GM18505 (cell line): Measurements from ENCODE around the gene PLAU.

Source experiments
- ATAC-seq: cut with Tn5 transposase; IDR thresholded peaks from one replicate; pipeline ENCODE4 v1.9.1; 2021; ENCODE audit not compliant: unreplicated experiment
- POLR2A ChIP-seq: IDR thresholded peaks from 4 replicates; pipeline ENCODE4 v1.6.1; 2011; ENCODE audit warnings: borderline replicate concordance; ENCODE audit not compliant: insufficient read depth, insufficient read length; ENCODE audit errors: extremely low read depth

PLAU gene

GRCh38 chr10:73873142-73873837 lies 37.6 kb upstream of the PLAU start:
- ATAC-seq, result no peak

GRCh38 chr10:73873838-73874215 lies 37.1 kb upstream of the PLAU start:
- TF ChIP-seq POLR2A, result no peak
- no peak for ATAC-seq

More at GRCh38 chr10:73873142-73873837, 37.6 kb upstream of the PLAU start:
- TF ChIP-seq POLR2A, result no peak

GRCh38 chr10:73874267-73875138 lies 36.4 kb upstream of the PLAU start, which contains the start of gene CAMK2G:
CAMK2G (minus strand) TSS chr10:73874555; CDS start chr10:73874461, 94 bp downstream.
- peak; percentile 75 for ATAC-seq
- TF ChIP-seq POLR2A, result peak; percentile 52

GRCh38 chr10:73875139-73875475 lies 35.8 kb upstream of the PLAU start:
- no peak for TF ChIP-seq POLR2A
- ATAC-seq, result no peak

- no peak for TF ChIP-seq POLR2A
- ATAC-seq, result no peak
Observed at GRCh38 chr10:73876157-73876556, 34.8 kb upstream of the PLAU start.

- ATAC-seq, result no peak
- no peak for TF ChIP-seq POLR2A
Observed at GRCh38 chr10:73876566-73876965, 34.4 kb upstream of the PLAU start.

GRCh38 chr10:73876971-73877370 lies 34.0 kb upstream of the PLAU start:
- ATAC-seq, result no peak

GRCh38 chr10:73877533-73878160 lies 33.3 kb upstream of the PLAU start:
- ATAC-seq, result no peak
- no peak for TF ChIP-seq POLR2A

More at GRCh38 chr10:73876971-73877370, 34.0 kb upstream of the PLAU start:
- TF ChIP-seq POLR2A, result no peak

- ATAC-seq, result no peak
- no peak for TF ChIP-seq POLR2A
Observed at GRCh38 chr10:73878365-73878764, 32.6 kb upstream of the PLAU start.

- ATAC-seq, result peak; percentile 86
- no peak for TF ChIP-seq POLR2A
Observed at GRCh38 chr10:73879296-73880173, 31.4 kb upstream of the PLAU start.

GRCh38 chr10:73881221-73881919 lies 29.6 kb upstream of the PLAU start:
- ATAC-seq, result no peak
- no peak for TF ChIP-seq POLR2A

- no peak for TF ChIP-seq POLR2A
- no peak for ATAC-seq
Observed at GRCh38 chr10:73884017-73884416, 26.9 kb upstream of the PLAU start.
